CD4-positive, alpha-beta T cell (primary cell): ENCODE data around the gene CEBPB. TPM values are rescaled to one million over a fixed set of nuclear protein-coding genes. Genes with fewer than 3 reads are reported as not detected.
A peak's percentile ranks its signal among the peaks of the same experiment; 100 is the strongest.

ENCODE experiments used
- ATAC-seq: fragments of 200-7000 bp; cut with Tn5 transposase; one replicate; pipeline ENCODE4 v1.10.0; 2022; ENCODE audit warnings: mild to moderate bottlenecking; ENCODE audit not compliant: poor library complexity
- CTCF ChIA-PET: fragments of 350-600 bp; sonication (Branson Sonifier 250); formaldehyde crosslinking; loops from one replicate; lab custom pipeline; 2021; ENCODE audit warnings: antibody characterized with exemption, inconsistent platforms; lab: Charles Lee
- POLR2A ChIA-PET: fragments of 350-600 bp; sonication (Branson Sonifier 250); formaldehyde crosslinking; loops from one replicate; lab custom pipeline; 2021; ENCODE audit warnings: antibody characterized with exemption, inconsistent platforms; lab: Charles Lee
- DNase-seq, 14 experiments: peaks; one replicate each; pipeline ENCODE4 v3.0.0-alpha.2; 2013 to 2020; ENCODE audit warnings: mixed read lengths in 2 of 14
- H3K27ac ChIP-seq, 2 donors: one replicate each; pipeline versions ENCODE4 v1.5.1 to v1.7.0; 2013; ENCODE audit warnings: low read length in 2 of 2, low read depth in 1 of 2, mild to moderate bottlenecking in 1 of 2
- H3K27me3 ChIP-seq, 2 experiments: 1 replicate in 1 of 2; 2 replicates in 1 of 2; pipeline versions ENCODE4 v1.6.1 to v1.7.0; 2013; ENCODE audit warnings: low read length in 2 of 2, control low read depth in 1 of 2, mild to moderate bottlenecking in 1 of 2, moderate library complexity in 1 of 2; ENCODE audit not compliant: insufficient read depth in 2 of 2, control insufficient read depth in 1 of 2
- H3K36me3 ChIP-seq: one replicate; pipeline ENCODE4 v1.6.1; 2013; ENCODE audit warnings: low read length, control low read depth; ENCODE audit not compliant: insufficient read depth
- H3K4me1 ChIP-seq: one replicate; pipeline ENCODE4 v1.6.1; 2013; ENCODE audit warnings: low read length, control low read depth; ENCODE audit not compliant: insufficient read depth
- H3K4me3 ChIP-seq: one replicate; pipeline ENCODE4 v1.5.1; 2013; ENCODE audit warnings: mild to moderate bottlenecking, low read length, moderate library complexity
- H3K9me3 ChIP-seq, 2 experiments: 1 replicate in 1 of 2; 2 replicates in 1 of 2; pipeline versions ENCODE4 v1.6.1 to v1.7.0; 2013; ENCODE audit warnings: low read length in 2 of 2, mild to moderate bottlenecking in 2 of 2, control low read depth in 1 of 2, moderate library complexity in 1 of 2; ENCODE audit not compliant: control insufficient read depth in 1 of 2, insufficient read depth in 1 of 2
- H3K27ac Mint-ChIP-seq: one replicate; pipeline ENCODE4 v1.8.0; 2020; ENCODE audit warnings: mixed read lengths
- H3K27me3 Mint-ChIP-seq: one replicate; pipeline ENCODE4 v1.8.0; 2021; ENCODE audit warnings: mixed read lengths
- H3K36me3 Mint-ChIP-seq: one replicate; pipeline ENCODE4 v1.8.0; 2021; ENCODE audit warnings: low read depth, mixed read lengths
- H3K4me1 Mint-ChIP-seq: one replicate; pipeline ENCODE4 v1.8.0; 2021; ENCODE audit warnings: low read depth, mixed read lengths
- H3K4me3 Mint-ChIP-seq: one replicate; pipeline ENCODE4 v1.8.0; 2020; ENCODE audit warnings: mild to moderate bottlenecking, mixed read lengths
- H3K9me3 Mint-ChIP-seq: one replicate; pipeline ENCODE4 v1.8.0; 2020; ENCODE audit warnings: mixed read lengths
- intact Hi-C, 2 experiments: fragments of 100-400 bp; cut with DNase I in 1 of 2; cut with micrococcal nuclease in 1 of 2; formaldehyde crosslinking; loops; one replicate each; pipeline versions ENCODE4 v1.15.1 to v1.9.0; 2023 to 2025; cut with DNase I, micrococcal nuclease
- total RNA-seq, 174 experiments: library from RNA in 2 of 174; stranded (reverse) in 2 of 174; gene quantifications; one replicate each; pipeline ENCODE4 v1.2.3 and lab custom pipeline; 2021 to 2026
- TF ChIP-seq, protein P1 (sequence below): fragments of 200-600 bp; IDR thresholded peaks from one replicate; pipeline ENCODE4 v1.8.0; 2022; ENCODE audit warnings: antibody characterized with exemption, mild to moderate bottlenecking

Gene CEBPB
- total RNA-seq, 2 experiments from 2014 or later = 40.7 to 43.9 TPM

DNA sequence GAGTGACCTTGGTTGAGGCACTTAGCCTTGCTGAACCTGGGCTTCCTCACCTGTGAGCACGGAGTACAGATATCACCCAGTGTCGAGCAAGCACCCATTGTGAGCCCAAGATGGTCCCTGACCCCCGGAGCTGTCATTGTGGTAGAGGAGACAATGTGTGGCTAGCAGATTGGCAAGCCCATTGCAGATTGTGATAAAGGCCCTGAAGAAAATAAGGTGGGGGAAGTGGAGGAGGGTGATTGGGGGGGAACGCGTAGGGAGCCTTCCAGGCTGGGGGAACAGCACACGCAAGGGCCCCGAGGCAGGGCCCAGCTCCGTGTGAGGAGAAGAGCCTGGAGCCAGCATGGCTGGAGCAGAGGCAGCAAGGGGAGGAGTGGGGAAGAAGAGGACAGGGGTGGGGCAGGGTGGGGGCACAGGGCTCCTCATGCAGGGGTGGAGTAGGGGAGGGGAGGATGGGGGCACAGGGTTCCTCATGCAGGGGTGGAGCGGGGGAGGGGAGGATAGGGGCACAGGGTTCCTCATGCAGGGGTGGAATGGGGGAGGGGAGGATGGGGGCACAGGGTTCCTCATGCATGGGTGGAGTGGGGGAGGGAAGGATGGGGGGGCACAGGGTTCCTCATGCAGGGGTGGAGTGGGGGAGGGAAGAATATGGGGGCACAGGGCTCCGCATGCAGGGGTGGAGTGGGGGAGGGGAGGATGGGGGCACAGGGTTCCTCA is 7.0 kb downstream of the CEBPB start:
- Mint-ChIP-seq H3K36me3 (peaks cover 4% of the 10 kb centered on the region), H3K9me3 (no peaks in the 10 kb centered on the region), H3K27ac (no peak overlapping the region), H3K27me3 (no peaks in the 10 kb centered on the region), H3K4me1 (peaks cover 15% of the 10 kb centered on the region), H3K4me3 (no peak overlapping the region)
- Histone ChIP-seq H3K4me3 (no peak overlapping the region), H3K36me3 (peaks cover 8% of the 10 kb centered on the region), H3K27me3 (no peaks in the 10 kb centered on the region), H3K4me1 (peaks cover 21% of the 10 kb centered on the region), H3K27ac (no peak overlapping the region), H3K9me3 (no peaks in the 10 kb centered on the region)
- ChIA-PET POLR2A (interaction anchor here (0.6 kb wide), 1 partner anchor 16 kb away, joined by 4 read pairs; no protein-coding TSS in a partner anchor), CTCF (no interaction called here)
- no peak for ATAC-seq
- intact Hi-C loops = loop anchor here in 1 of 2 experiments (10.0 kb wide), 1 partner anchor 737 kb away; the partner anchor contains the start of gene ADNP
- peak in 1 of 14 experiments; percentile 27 for DNase-seq
- TF ChIP-seq, protein P1, sequence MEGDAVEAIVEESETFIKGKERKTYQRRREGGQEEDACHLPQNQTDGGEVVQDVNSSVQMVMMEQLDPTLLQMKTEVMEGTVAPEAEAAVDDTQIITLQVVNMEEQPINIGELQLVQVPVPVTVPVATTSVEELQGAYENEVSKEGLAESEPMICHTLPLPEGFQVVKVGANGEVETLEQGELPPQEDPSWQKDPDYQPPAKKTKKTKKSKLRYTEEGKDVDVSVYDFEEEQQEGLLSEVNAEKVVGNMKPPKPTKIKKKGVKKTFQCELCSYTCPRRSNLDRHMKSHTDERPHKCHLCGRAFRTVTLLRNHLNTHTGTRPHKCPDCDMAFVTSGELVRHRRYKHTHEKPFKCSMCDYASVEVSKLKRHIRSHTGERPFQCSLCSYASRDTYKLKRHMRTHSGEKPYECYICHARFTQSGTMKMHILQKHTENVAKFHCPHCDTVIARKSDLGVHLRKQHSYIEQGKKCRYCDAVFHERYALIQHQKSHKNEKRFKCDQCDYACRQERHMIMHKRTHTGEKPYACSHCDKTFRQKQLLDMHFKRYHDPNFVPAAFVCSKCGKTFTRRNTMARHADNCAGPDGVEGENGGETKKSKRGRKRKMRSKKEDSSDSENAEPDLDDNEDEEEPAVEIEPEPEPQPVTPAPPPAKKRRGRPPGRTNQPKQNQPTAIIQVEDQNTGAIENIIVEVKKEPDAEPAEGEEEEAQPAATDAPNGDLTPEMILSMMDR = no peak

DNA sequence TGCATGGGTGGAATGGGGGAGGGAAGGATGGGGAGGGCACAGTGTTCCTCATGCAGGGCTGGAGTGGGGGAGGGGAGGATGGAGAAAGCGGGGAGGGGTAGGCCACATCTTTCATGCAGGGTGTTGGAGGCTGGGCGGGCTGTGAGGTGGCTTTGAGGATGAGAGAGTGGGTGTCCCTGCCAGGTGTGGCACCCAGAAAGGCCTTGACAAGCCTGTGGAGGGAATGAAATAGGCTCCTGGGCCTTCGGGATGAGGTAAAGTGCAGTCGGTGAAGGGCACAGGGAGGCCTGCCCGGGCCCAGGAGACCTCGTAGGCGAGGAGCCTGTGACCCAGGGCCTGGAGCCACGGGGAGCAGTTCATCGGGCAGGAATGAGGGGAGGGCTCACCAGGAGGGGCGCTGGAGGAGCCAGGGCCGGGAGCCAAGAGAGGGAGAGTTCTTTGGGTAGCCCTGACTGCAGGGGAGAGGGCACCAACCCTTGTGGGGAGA is 7.6 kb downstream of the CEBPB start:
- Histone ChIP-seq H3K4me3 (no peak overlapping the region), H3K4me1 (peaks cover 15% of the 10 kb centered on the region), H3K36me3 (peaks cover 8% of the 10 kb centered on the region), H3K9me3 (no peaks in the 10 kb centered on the region), H3K27me3 (no peaks in the 10 kb centered on the region), H3K27ac (no peak overlapping the region)
- ChIA-PET CTCF (no interaction called here), POLR2A (no interaction called here)
- Mint-ChIP-seq H3K9me3 (no peaks in the 10 kb centered on the region), H3K4me3 (no peak overlapping the region), H3K4me1 (peaks cover 8% of the 10 kb centered on the region), H3K27me3 (no peaks in the 10 kb centered on the region), H3K27ac (no peak overlapping the region), H3K36me3 (peaks cover 4% of the 10 kb centered on the region)
- TF ChIP-seq, protein P1 = no peak
- ATAC-seq (no peak), DNase-seq (peak in 1 of 14 experiments; percentile 8)
- intact Hi-C loops = loop anchor here in 1 of 2 experiments (10.0 kb wide), 1 partner anchor 737 kb away; the partner anchor contains the start of gene ADNP

DNA sequence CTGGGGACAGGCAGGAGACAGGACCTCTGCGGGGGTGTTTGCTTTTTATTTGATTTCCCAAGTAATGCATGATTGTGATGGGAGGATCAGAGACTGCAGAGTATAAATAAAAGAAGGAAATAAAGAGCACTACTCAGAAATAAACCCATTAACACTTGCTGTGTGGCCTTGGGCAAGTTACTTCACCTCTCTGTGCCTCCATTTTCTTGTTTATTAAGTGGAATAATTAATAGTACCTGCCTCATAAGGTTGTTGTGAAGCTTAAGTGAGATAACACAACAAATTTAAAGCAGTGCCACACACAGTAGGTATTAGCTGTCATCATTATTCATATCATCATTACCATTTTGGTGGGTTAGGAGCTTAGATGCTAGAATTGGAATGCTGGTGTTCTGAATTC is 8.1 kb downstream of the CEBPB start:
- H3K27me3 ChIP-seq = no peaks in the 10 kb centered on the region
- Mint-ChIP-seq H3K27me3 (no peaks in the 10 kb centered on the region), H3K4me3 (no peak overlapping the region), H3K36me3 (peaks cover 4% of the 10 kb centered on the region), H3K4me1 (peaks cover 4% of the 10 kb centered on the region), H3K9me3 (peaks cover 2% of the 10 kb centered on the region), H3K27ac (no peak overlapping the region)
- TF ChIP-seq, protein P1 = no peak
- ChIA-PET POLR2A (no interaction called here), CTCF (no interaction called here)
- peaks cover 10% of the 10 kb centered on the region for H3K4me1 ChIP-seq
- H3K27ac ChIP-seq = no peak overlapping the region
- no peak for ATAC-seq
- intact Hi-C loops = loop anchor here in 1 of 2 experiments (10.0 kb wide), 1 partner anchor 736 kb away; the partner anchor contains the start of gene ADNP
- DNase-seq = no peak
- H3K36me3 ChIP-seq = peaks cover 8% of the 10 kb centered on the region
- no peaks in the 10 kb centered on the region for H3K9me3 ChIP-seq
- H3K4me3 ChIP-seq = no peak overlapping the region
